ENCODE data around the gene ZNF750.

DNA sequence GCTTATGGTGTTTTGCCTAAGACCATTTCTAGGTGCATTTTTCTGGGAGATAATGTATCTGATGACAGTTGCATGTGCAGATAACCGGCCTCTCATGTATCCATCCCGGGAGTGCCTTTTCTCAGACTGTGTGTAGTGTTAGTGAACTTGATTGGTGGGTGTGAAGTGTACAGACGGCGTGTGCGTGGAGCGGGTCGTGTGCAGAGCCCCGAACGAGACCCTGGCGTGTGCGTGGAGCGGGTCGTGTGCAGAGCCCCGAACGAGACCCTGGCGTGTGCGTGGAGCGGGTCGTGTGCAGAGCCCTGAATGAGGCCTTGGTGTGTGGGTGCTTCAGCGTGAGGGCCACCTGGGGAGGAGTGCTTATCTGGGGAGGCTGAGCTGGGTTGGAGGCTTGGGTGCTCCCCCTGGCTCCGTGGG, 28.9 kb upstream of the ZNF750 start:
- TF ChIP-seq, protein P1, sequence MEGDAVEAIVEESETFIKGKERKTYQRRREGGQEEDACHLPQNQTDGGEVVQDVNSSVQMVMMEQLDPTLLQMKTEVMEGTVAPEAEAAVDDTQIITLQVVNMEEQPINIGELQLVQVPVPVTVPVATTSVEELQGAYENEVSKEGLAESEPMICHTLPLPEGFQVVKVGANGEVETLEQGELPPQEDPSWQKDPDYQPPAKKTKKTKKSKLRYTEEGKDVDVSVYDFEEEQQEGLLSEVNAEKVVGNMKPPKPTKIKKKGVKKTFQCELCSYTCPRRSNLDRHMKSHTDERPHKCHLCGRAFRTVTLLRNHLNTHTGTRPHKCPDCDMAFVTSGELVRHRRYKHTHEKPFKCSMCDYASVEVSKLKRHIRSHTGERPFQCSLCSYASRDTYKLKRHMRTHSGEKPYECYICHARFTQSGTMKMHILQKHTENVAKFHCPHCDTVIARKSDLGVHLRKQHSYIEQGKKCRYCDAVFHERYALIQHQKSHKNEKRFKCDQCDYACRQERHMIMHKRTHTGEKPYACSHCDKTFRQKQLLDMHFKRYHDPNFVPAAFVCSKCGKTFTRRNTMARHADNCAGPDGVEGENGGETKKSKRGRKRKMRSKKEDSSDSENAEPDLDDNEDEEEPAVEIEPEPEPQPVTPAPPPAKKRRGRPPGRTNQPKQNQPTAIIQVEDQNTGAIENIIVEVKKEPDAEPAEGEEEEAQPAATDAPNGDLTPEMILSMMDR (tag by site-specific recombination; IDR thresholded peaks at IDR 0.05), result no peak
- TF ChIP-seq ZNF169 (tag by site-specific recombination; IDR thresholded peaks at IDR 0.05) (no peak), ZFP37 (tag by site-specific recombination; IDR thresholded peaks at IDR 0.05) (no peak), KLF9 (tag by site-specific recombination; IDR thresholded peaks at IDR 0.05; ENCODE audit: low read depth) (no peak), ZNF366 (tag by site-specific recombination; conservative IDR thresholded peaks at IDR 0.05) (no peak), ZBTB7A (tag by site-specific recombination; IDR thresholded peaks at IDR 0.05; ENCODE audit: low read depth) (no peak)

Data from HEK293 (cell line).